AG09309 (cell line): Measurements from ENCODE around the gene CD1D.

Experiments
- DNase-seq: peaks from one replicate; pipeline ENCODE4 v3.0.0-alpha.2; 2010; ENCODE audit warnings: low read depth
- H3K4me3 ChIP-seq: 2 replicates; pipeline ENCODE4 v1.5.1; 2011; ENCODE audit warnings: mild to moderate bottlenecking, low read depth, low read length, moderate library complexity; ENCODE audit not compliant: control insufficient read depth
- TF ChIP-seq, protein P1 (sequence below): IDR thresholded peaks from 2 replicates; pipeline ENCODE4 v1.5.1; 2011; ENCODE audit warnings: mild to moderate bottlenecking, low read depth, low read length, inconsistent platforms; ENCODE audit not compliant: insufficient read depth, control insufficient read depth; ENCODE audit errors: missing control alignments

Gene CD1D

DNA sequence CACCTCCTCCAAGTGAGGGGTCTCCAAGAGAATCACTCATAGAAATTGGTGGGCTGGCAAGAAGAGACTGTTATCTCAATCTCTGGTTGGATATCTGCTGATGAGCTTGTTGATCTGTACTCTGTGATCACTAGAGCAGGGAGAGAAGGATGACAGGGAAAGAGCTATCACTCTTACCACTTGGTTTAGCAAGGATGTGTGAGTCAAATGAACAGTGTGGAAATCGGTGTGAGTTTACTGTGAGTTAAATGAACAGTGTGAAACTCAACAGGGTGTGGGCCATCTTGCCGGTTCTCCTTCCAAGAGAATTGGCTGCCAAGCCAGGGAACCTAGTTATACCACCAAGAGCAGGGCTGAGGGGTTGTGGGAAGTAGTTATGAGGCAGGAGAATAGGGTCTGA lies 33.3 kb upstream of the CD1D start:
- TF ChIP-seq, protein P1, sequence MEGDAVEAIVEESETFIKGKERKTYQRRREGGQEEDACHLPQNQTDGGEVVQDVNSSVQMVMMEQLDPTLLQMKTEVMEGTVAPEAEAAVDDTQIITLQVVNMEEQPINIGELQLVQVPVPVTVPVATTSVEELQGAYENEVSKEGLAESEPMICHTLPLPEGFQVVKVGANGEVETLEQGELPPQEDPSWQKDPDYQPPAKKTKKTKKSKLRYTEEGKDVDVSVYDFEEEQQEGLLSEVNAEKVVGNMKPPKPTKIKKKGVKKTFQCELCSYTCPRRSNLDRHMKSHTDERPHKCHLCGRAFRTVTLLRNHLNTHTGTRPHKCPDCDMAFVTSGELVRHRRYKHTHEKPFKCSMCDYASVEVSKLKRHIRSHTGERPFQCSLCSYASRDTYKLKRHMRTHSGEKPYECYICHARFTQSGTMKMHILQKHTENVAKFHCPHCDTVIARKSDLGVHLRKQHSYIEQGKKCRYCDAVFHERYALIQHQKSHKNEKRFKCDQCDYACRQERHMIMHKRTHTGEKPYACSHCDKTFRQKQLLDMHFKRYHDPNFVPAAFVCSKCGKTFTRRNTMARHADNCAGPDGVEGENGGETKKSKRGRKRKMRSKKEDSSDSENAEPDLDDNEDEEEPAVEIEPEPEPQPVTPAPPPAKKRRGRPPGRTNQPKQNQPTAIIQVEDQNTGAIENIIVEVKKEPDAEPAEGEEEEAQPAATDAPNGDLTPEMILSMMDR, result no peak
- no peak overlapping the region for H3K4me3 ChIP-seq

DNA sequence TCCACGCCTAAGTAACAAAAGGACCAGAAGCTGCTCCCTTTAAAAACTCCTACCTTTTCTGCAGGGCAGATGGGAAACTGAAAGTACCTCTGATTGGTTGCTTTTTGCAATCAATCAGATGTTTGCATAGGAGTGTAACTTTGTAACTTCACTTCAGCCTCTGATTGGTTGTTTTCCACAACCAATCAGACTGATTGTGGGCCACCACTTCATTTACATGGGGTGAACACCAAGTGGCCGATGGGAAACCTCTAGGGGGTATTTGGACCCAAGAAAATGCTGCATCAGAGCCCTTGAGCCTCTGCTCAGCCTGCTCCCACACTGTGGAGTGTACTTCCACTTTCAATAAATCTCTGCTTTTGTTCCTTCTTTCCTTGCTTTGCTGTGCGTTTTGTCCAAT lies 32.8 kb upstream of the CD1D start:
- H3K4me3 ChIP-seq, result no peak overlapping the region
- TF ChIP-seq, protein P1, result no peak
- DNase-seq, result no peak

More for the DNA sequence above, 33.3 kb upstream of the CD1D start:
- no peak for DNase-seq

DNA sequence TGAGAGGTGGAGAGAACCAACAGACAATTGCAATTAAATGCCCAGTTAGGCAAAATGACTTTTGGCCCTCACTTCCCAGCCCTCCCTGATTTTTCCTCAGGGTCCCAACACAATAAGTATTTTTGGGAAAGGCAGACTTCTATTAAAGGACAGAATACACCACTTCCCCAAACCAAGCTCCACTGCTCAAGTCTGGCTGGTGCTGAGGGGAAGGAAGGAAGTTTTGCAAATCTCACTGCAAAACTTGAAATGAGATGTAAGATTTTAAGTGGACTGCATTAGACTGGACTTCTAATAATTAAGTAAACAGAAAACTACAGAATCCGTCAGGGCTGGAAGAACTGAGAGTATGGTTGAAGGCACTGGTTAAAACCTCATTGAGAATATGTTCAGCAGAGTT lies 32.2 kb upstream of the CD1D start:
- H3K4me3 ChIP-seq, result no peak overlapping the region
- DNase-seq, result no peak
- TF ChIP-seq, protein P1, result no peak

DNA sequence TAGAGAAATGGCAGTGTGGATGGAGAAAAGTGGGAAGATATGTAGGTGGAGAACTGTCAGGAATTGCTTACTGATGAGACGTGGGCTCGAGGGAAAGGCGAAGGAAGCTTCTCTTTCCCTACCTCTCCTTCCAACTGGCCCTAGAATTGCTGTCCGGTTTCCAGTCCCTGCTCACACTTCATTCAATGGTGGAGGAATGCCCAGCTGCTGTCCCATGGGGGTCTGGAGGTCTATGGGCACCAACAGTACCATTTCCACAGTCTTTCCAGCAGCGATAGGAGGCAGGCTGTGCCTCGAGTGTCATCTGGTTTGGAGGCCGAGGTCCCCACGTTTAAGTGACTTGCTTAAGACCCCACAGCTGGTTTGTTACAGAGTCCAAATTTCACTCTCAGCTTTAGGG lies 31.5 kb upstream of the CD1D start:
- peak overlapping the region; percentile 31 for H3K4me3 ChIP-seq
- TF ChIP-seq, protein P1, result no peak
- DNase-seq, result no peak

DNA sequence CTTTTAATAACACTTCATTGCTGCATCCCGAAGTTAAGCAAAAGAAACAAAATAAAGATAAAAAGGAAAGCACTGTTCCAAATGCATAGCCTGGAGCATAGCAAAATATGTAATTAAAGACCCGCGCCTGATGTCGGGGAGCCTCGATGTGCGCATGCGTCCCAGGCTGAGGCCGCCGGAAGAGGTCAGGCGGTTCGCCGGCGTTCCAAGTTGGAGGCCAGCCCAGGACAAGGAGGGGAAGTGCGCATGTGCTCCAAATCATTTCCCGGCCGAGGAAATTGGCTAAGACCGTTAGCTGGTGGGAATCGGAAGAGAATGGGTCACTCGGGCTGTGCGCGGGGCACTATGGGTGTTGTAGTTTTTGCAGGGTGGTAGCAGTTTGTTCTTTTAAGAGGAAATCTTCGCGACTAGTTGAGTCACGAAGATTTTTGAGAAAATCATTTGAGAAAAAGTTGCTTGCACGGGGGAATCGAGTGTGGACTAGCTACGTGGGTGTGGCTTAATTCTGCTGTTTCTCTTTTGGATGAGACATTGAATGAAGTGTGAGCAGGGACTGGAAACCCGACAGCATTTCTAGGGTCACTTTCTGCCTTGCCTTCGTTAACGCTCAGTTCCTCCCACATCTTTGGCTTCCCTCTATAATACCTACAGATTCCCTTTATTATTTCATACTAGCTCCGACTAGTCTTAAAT lies 31.0 kb upstream of the CD1D start:
- peak; percentile 78 for DNase-seq
- TF ChIP-seq, protein P1, result no peak
- peak overlapping the region; percentile 31 for H3K4me3 ChIP-seq

DNA sequence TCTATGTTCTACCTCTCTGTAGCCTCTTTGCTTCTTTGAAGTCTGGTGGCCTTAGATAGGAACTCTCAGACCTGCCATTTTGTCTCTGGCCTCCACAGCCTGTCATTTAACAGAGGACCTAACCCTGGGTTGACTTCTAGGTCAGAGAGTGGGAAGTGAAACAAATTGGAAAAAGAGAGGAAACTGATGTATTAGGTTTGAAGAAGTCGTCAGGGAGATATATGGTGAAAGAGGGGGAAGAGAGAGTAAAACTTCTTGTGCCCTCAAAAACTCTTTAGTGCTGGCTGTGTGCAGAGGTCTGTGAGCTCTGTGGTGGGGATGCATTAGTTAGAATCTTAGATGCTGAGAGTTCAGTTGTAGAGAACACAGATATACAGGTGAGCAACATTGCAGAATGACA lies 30.2 kb upstream of the CD1D start:
- DNase-seq, result no peak
- no peak overlapping the region for H3K4me3 ChIP-seq
- TF ChIP-seq, protein P1, result no peak

DNA sequence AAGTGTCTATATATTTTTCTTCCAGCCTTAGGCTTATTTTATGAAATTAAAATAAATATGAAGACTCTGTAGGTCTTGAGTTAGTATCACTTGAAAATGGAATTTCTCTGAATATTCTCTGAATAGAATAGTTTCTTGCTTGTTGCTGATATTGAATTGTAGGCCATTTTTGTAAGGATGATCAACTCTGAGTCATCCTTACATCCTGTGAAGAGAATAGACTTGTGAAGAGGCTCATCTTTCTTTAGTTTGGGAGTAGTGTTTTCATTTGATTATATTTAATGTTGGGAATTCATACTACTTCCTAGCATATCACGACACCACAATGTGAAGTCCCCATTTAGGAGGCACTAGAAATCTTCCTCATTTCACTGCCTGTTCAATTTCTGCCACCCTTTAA lies 27.5 kb upstream of the CD1D start:
- no peak for DNase-seq
- H3K4me3 ChIP-seq, result no peak overlapping the region
- TF ChIP-seq, protein P1, result no peak
